HCT116 (cell line): Measurements from ENCODE around the gene NPHS1. TPM values are rescaled to one million over a fixed set of nuclear protein-coding genes. Genes with fewer than 3 reads are reported as not detected.

Source experiments
- ATAC-seq: fragments of 200-7000 bp; cut with Tn5 transposase; 2 replicates; pipeline ENCODE4 v1.9.1; 2020; ENCODE audit warnings: mild to moderate bottlenecking, moderate library complexity
- BruUV-seq: library from RNA; stranded (reverse); fragments of 400-500 nt; replicated peaks from 2 replicates; lab custom pipeline; 2021; lab: Mats Ljungman, UMichigan
- CTCF ChIA-PET: fragments of 300-600 bp; sonication (Branson Sonifier 250); formaldehyde crosslinking; loops from one replicate; lab custom pipeline; 2021; ENCODE audit warnings: antibody characterized with exemption; lab: Charles Lee
- POLR2A ChIA-PET: fragments of 300-600, 350-600 bp; sonication (Branson Sonifier 250); formaldehyde crosslinking; loops from one replicate; lab custom pipeline; 2021; ENCODE audit warnings: antibody characterized with exemption; lab: Charles Lee
- RAD21 ChIA-PET, 2 experiments: fragments of 300-600 bp; sonication (Branson Sonifier 250); formaldehyde crosslinking; loops; one replicate each; lab custom pipeline; 2023; ENCODE audit warnings: low total read pairs in 2 of 2; ENCODE audit not compliant: uncharacterized antibody in 2 of 2, unreplicated experiment in 2 of 2, low non-redundant PET in 1 of 2; lab: Charles Lee
- DNase-seq: peaks from one replicate; pipeline ENCODE4 v3.0.0-alpha.2; 2010; ENCODE audit warnings: low read depth, low spot score
- H2AFZ ChIP-seq: fragments of 200-600 bp; shearing (Covaris generic), sonication (generic); 2 replicates; pipeline ENCODE4 v1.6.1; 2017; ENCODE audit warnings: low read depth, mixed run types, mixed read lengths, antibody characterized with exemption, low read length; ENCODE audit not compliant: poor library complexity, severe bottlenecking
- H3K27ac ChIP-seq: 2 replicates; pipeline ENCODE4 v1.5.1; 2012; ENCODE audit warnings: low read depth, low read length
- H3K27me3 ChIP-seq: fragments of 200-600 bp; sonication (generic); 2 replicates; pipeline ENCODE4 v1.6.1; 2016; ENCODE audit warnings: mixed run types, low read length, mixed read lengths; ENCODE audit not compliant: insufficient read depth
- H3K36me3 ChIP-seq, 2 experiments: fragments of 200-500 bp in 1 of 2; fragments of 200-600 bp in 1 of 2; sonication (Bioruptor generic) in 1 of 2; sonication (generic) in 1 of 2; 2 replicates each; pipeline versions ENCODE4 v1.5.1 to v1.6.1; 2014 to 2016; ENCODE audit warnings: low read length in 2 of 2, inconsistent platforms in 1 of 2, mixed read lengths in 1 of 2, mixed run types in 1 of 2; ENCODE audit not compliant: insufficient read depth in 2 of 2, control insufficient read depth in 1 of 2
- H3K4me1 ChIP-seq, 2 experiments: fragments of 200-600 bp in 1 of 2; sonication (generic) in 1 of 2; 2 replicates each; pipeline versions ENCODE4 v1.5.1 to v1.6.1; 2012 to 2017; ENCODE audit warnings: low read length in 2 of 2, inconsistent platforms in 1 of 2, mild to moderate bottlenecking in 1 of 2, mixed read lengths in 1 of 2, mixed run types in 1 of 2, moderate library complexity in 1 of 2; ENCODE audit not compliant: insufficient read depth in 2 of 2, control insufficient read depth in 1 of 2
- H3K4me2 ChIP-seq: fragments of 200-600 bp; sonication (generic); 2 replicates; pipeline ENCODE4 v1.6.1; 2017; ENCODE audit warnings: mixed run types, low read length, mixed read lengths
- H3K4me3 ChIP-seq, 2 experiments: fragments of 200-600 bp in 1 of 2; sonication (generic) in 1 of 2; replicated peaks in 1 of 2; 2 replicates each; pipeline ENCODE4 v1.5.1; 2011 to 2016; ENCODE audit warnings: low read length in 2 of 2, control low read depth in 1 of 2, low read depth in 1 of 2, mild to moderate bottlenecking in 1 of 2, mixed read lengths in 1 of 2, mixed run types in 1 of 2
- H3K79me2 ChIP-seq: fragments of 200-600 bp; sonication (generic); 2 replicates; pipeline ENCODE4 v1.6.1; 2017; ENCODE audit warnings: mild to moderate bottlenecking, mixed run types, low read length, moderate library complexity, mixed read lengths; ENCODE audit not compliant: insufficient read depth
- H3K9ac ChIP-seq: fragments of 200-600 bp; sonication (generic); 2 replicates; pipeline ENCODE4 v1.6.1; 2016; ENCODE audit warnings: low read length, mixed read lengths
- H3K9me2 ChIP-seq: fragments of 200-600 bp; sonication (generic), shearing (Covaris generic); 2 replicates; pipeline ENCODE4 v1.6.1; 2017; ENCODE audit warnings: mixed run types, mild to moderate bottlenecking, moderate library complexity; ENCODE audit not compliant: insufficient read depth
- H3K9me3 ChIP-seq, 2 experiments: fragments of 200-500 bp in 1 of 2; fragments of 200-600 bp in 1 of 2; sonication (Bioruptor generic) in 1 of 2; sonication (generic) in 1 of 2; 2 replicates each; pipeline ENCODE4 v1.6.1; 2014 to 2017; ENCODE audit warnings: low read length in 2 of 2, mixed read lengths in 2 of 2, inconsistent platforms in 1 of 2, low read depth in 1 of 2, mild to moderate bottlenecking in 1 of 2, mixed run types in 1 of 2, moderate library complexity in 1 of 2; ENCODE audit not compliant: control insufficient read depth in 1 of 2, insufficient read depth in 1 of 2
- H4K20me1 ChIP-seq: fragments of 200-600 bp; sonication (generic), shearing (Covaris generic); 2 replicates; pipeline ENCODE4 v1.6.1; 2017; ENCODE audit warnings: mixed run types, mild to moderate bottlenecking, moderate library complexity; ENCODE audit not compliant: insufficient read depth
- CEBPB ChIP-seq: IDR thresholded peaks from 2 replicates; pipeline ENCODE4 v1.6.1; 2012; ENCODE audit warnings: low read depth
- ELF1 ChIP-seq: IDR thresholded peaks from 2 replicates; pipeline ENCODE4 v1.6.1; 2012; ENCODE audit warnings: low read depth, borderline replicate concordance
- RAD21 ChIP-seq: IDR thresholded peaks from 2 replicates; pipeline ENCODE4 v1.6.1; 2012; ENCODE audit warnings: low read depth, mild to moderate bottlenecking
- intact Hi-C: fragments of 100-400 bp; cut with micrococcal nuclease; formaldehyde crosslinking; loops from 2 replicates; pipeline ENCODE4 v1.10.0; 2022
- total RNA-seq: library from RNA; stranded (reverse); gene quantifications from one replicate; pipeline ENCODE4 v1.2.1, GENCODE V29; 2021; ENCODE audit not compliant: unreplicated experiment
- TF ChIP-seq, protein P1 (sequence below): IDR thresholded peaks from 2 replicates; pipeline ENCODE4 v1.6.1; 2012
- TF ChIP-seq, protein P2 (sequence below), 3 experiments: fragments of 200-600 bp in 1 of 3; sonication (generic) in 1 of 3; IDR thresholded peaks in 2 of 3; conservative IDR thresholded peaks in 1 of 3; 2 replicates each; pipeline ENCODE4 v1.5.1; 2012 to 2017; ENCODE audit warnings: low read depth in 2 of 3, low read length in 2 of 3, antibody characterized with exemption in 1 of 3, borderline replicate concordance in 1 of 3, control low read depth in 1 of 3, mild to moderate bottlenecking in 1 of 3, mixed read lengths in 1 of 3, mixed run types in 1 of 3, moderate library complexity in 1 of 3; ENCODE audit not compliant: insufficient read depth in 1 of 3

NPHS1 gene
- total RNA-seq, 1 experiment from 2014 or later: 0.57 TPM

DNA sequence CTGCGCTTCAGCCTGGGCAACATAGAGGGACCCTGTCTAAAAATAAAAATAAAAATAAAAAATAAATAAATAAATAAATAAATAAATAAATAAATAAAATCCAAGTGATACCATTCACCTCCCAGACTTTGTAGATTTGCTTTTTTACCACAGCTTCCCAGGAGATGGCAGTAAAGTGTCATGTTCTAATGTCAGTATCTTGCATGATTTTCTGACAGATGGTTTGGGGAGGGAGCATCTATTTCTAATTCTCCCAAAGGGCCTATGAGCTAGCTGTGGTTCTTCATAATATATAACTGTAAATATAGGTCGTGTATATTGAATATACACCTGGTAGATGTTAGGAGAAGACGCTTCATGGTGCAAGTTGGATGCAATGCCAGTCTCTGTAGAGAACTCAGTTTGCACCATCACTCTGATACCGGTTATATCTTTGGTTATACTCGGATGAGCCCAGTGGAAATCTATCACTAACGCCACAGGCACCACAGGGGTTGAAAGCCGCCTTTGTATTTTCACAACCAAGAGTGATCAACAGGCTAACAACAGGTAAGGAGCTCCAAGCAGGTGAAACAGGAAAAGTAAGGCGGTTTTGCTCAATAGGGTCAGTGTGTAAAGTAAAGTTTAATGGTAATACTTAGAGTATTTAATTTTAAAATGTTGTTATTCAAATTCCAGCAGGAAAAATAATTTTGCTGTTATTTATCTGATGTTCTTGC is 30.0 kb upstream of the NPHS1 start:
- no peak overlapping the region for H2AFZ ChIP-seq
- no peaks in the 10 kb centered on the region for H3K9me2 ChIP-seq
- peaks cover 2 to 11% of the 10 kb centered on the region in 2 experiments; a peak in 2 of 4 replicates for H3K4me1 ChIP-seq
- H3K9ac ChIP-seq: no peak overlapping the region
- H3K36me3 ChIP-seq: peaks cover 0 to 4% of the 10 kb centered on the region in 2 experiments; a peak in 2 of 4 replicates
- no peaks in the 10 kb centered on the region for H4K20me1 ChIP-seq
- H3K27me3 ChIP-seq: no peaks in the 10 kb centered on the region
- DNase-seq (peak; percentile 67), ATAC-seq (no peak)
- H3K4me2 ChIP-seq: no peak overlapping the region
- intact Hi-C loops: loop anchor here (1.0 to 10.0 kb wide), 5 partner anchors 49 to 289 kb away; partner anchors contain the start of genes THAP8 and WDR62
- H3K27ac ChIP-seq: no peak overlapping the region
- CTCF ChIA-PET: interaction anchor here (0.7 to 3.3 kb wide), 5 partner anchors 12 to 62 kb away, joined by 3 to 29 read pairs (median 3); no protein-coding TSS in a partner anchor
- no peaks in the 10 kb centered on the region for H3K9me3 ChIP-seq
- H3K4me3 ChIP-seq: no peak overlapping the region
- no peak for TF ChIP-seq ELF1
- TF ChIP-seq, protein P1, sequence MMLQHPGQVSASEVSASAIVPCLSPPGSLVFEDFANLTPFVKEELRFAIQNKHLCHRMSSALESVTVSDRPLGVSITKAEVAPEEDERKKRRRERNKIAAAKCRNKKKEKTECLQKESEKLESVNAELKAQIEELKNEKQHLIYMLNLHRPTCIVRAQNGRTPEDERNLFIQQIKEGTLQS: no peak
- TF ChIP-seq CEBPB: 0 out of 2 replicates have a peak, but pooled peaks have one; percentile 11
- TF ChIP-seq RAD21: peak; percentile 86
- TF ChIP-seq, protein P2, sequence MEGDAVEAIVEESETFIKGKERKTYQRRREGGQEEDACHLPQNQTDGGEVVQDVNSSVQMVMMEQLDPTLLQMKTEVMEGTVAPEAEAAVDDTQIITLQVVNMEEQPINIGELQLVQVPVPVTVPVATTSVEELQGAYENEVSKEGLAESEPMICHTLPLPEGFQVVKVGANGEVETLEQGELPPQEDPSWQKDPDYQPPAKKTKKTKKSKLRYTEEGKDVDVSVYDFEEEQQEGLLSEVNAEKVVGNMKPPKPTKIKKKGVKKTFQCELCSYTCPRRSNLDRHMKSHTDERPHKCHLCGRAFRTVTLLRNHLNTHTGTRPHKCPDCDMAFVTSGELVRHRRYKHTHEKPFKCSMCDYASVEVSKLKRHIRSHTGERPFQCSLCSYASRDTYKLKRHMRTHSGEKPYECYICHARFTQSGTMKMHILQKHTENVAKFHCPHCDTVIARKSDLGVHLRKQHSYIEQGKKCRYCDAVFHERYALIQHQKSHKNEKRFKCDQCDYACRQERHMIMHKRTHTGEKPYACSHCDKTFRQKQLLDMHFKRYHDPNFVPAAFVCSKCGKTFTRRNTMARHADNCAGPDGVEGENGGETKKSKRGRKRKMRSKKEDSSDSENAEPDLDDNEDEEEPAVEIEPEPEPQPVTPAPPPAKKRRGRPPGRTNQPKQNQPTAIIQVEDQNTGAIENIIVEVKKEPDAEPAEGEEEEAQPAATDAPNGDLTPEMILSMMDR (IDR thresholded peaks at IDR 0.05 in 2 of 3, conservative IDR thresholded peaks at IDR 0.05 in 1 of 3; ENCODE audit: borderline replicate concordance in 1 of 3, insufficient read depth in 1 of 3, low read depth in 2 of 3, low read length in 2 of 3): peak; percentile 49 to 85 (median 50); a peak in 5 of 6 replicates
- TF ChIP-seq, all 23 proteins: peak for 3
- no peaks in the 10 kb centered on the region for H3K79me2 ChIP-seq
- no TSS peak for BruUV-seq
- ChIA-PET RAD21 (interaction anchor here (1.0 to 2.6 kb wide), 2 partner anchors 49 kb away, joined by 4 to 16 read pairs; no protein-coding TSS in a partner anchor), POLR2A (interaction anchor here (1.1 kb wide), 1 partner anchor 12 kb away, joined by 3 read pairs; no protein-coding TSS in a partner anchor)
